ENCODE measurements around the gene PRR4.

The PRR4 gene

GRCh38 chr12:10838461-10838860 lies 10.8 kb downstream of the PRR4 start:
- FAIRE-seq (no peak), DNase-seq (ENCODE audit: insufficient read length, low spot score) (no peak)
- TF ChIP-seq POLR2A (IDR thresholded peaks at IDR 0.05; ENCODE audit: low read depth, low read length), result no peak

- DNase-seq (ENCODE audit: insufficient read length, low spot score) (no peak), FAIRE-seq (no peak)
- no peak for TF ChIP-seq POLR2A (IDR thresholded peaks at IDR 0.05; ENCODE audit: low read depth, low read length)
Observed at GRCh38 chr12:10829994-10830393, 19.3 kb downstream of the PRR4 start.

- no peak for TF ChIP-seq POLR2A (IDR thresholded peaks at IDR 0.05; ENCODE audit: low read depth, low read length)
- DNase-seq (ENCODE audit: insufficient read length, low spot score) (no peak), FAIRE-seq (no peak)
Observed at GRCh38 chr12:10826258-10826657, 23.0 kb downstream of the PRR4 start, which contains the start of gene TAS2R10. Gene TAS2R10 (minus strand): TSS chr12:10826358. CDS start chr12:10826269, 89 bp downstream.

- DNase-seq (ENCODE audit: insufficient read length, low spot score), result no peak
- no peak for FAIRE-seq
- no peak for TF ChIP-seq POLR2A (IDR thresholded peaks at IDR 0.05; ENCODE audit: low read depth, low read length)
Observed at GRCh38 chr12:10824957-10825356, 24.3 kb downstream of the PRR4 start.

GRCh38 chr12:10811883-10812536 lies 37.3 kb downstream of the PRR4 start:
- no peak for TF ChIP-seq POLR2A (IDR thresholded peaks at IDR 0.05; ENCODE audit: low read depth, low read length)
- peak; percentile 57 for FAIRE-seq
- no peak for DNase-seq (ENCODE audit: insufficient read length, low spot score)

GRCh38 chr12:10810068-10810467 lies 39.2 kb downstream of the PRR4 start, which contains the start of gene TAS2R9:
Gene TAS2R9 (minus strand): TSS chr12:10810168. CDS start chr12:10810075, 93 bp downstream.
- DNase-seq (ENCODE audit: insufficient read length, low spot score) (no peak), FAIRE-seq (no peak)
- no peak for TF ChIP-seq POLR2A (IDR thresholded peaks at IDR 0.05; ENCODE audit: low read depth, low read length)

GRCh38 chr12:10807186-10807585 lies 42.1 kb downstream of the PRR4 start, which contains the start of gene TAS2R8:
Gene TAS2R8 (minus strand): TSS chr12:10807286. CDS start chr12:10806980, 306 bp downstream.
- TF ChIP-seq POLR2A (IDR thresholded peaks at IDR 0.05; ENCODE audit: low read depth, low read length), result no peak
- no peak for DNase-seq (ENCODE audit: insufficient read length, low spot score)
- no peak for FAIRE-seq

- no peak for TF ChIP-seq POLR2A (IDR thresholded peaks at IDR 0.05; ENCODE audit: low read depth, low read length)
- FAIRE-seq, result no peak
- DNase-seq (ENCODE audit: insufficient read length, low spot score), result no peak
Observed at GRCh38 chr12:10802587-10802986, 46.7 kb downstream of the PRR4 start, which contains the start of gene TAS2R7. Gene TAS2R7 (minus strand): TSS chr12:10802627. CDS start chr12:10802570, 57 bp downstream.

GRCh38 chr12:10801741-10802140 lies 47.5 kb downstream of the PRR4 start:
- TF ChIP-seq POLR2A (IDR thresholded peaks at IDR 0.05; ENCODE audit: low read depth, low read length), result no peak
- FAIRE-seq, result no peak
- DNase-seq (ENCODE audit: insufficient read length, low spot score), result no peak

All from H54 (cell line).